ENCODE results near the gene KLF12.

DNA sequence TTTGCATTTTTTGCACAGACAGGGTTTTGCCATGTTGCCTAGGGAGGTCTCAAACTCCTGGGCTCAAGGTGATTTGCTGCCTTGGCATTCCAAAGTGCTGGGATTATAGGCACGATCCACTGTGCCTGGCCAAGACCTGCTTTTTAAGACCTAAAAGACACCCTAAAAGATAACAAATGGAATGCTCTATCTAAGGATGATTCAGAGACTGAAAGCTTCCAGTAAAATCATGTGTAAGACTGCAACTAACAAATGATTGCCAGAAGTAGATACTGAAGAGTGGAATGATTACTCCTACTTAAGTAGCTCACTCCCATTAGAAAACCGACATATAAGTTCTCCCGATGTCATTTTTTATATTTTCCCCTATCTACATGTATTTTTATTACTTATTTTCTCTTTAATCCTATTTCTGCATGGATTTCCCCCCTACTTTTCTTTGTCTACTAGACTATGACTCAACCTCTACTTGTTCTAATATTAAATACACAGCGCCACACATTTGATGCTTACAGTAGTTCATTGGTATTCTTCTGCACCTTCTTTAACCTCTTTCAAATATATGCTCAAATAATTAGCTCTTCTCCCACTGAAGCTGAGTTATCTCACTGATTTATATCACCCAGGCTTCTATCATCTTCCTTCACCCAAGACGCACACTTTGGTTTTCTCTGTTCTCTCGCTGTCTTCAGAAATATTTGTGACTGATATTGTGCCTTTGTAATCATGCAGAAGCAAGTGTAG lies 32.2 kb upstream of the KLF12 start:
- TF ChIP-seq EZH2 (IDR thresholded peaks at IDR 0.05): no peak
- TF ChIP-seq, protein P1, sequence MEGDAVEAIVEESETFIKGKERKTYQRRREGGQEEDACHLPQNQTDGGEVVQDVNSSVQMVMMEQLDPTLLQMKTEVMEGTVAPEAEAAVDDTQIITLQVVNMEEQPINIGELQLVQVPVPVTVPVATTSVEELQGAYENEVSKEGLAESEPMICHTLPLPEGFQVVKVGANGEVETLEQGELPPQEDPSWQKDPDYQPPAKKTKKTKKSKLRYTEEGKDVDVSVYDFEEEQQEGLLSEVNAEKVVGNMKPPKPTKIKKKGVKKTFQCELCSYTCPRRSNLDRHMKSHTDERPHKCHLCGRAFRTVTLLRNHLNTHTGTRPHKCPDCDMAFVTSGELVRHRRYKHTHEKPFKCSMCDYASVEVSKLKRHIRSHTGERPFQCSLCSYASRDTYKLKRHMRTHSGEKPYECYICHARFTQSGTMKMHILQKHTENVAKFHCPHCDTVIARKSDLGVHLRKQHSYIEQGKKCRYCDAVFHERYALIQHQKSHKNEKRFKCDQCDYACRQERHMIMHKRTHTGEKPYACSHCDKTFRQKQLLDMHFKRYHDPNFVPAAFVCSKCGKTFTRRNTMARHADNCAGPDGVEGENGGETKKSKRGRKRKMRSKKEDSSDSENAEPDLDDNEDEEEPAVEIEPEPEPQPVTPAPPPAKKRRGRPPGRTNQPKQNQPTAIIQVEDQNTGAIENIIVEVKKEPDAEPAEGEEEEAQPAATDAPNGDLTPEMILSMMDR (IDR thresholded peaks at IDR 0.05): no peak
- no peak for TF ChIP-seq EZH2phosphoT487 (IDR thresholded peaks at IDR 0.05)
